NCI-H2196 treated with DMSO at 0.1 percent for 48 hours (cell line): ENCODE measurements around the gene PAIP1.
A peak's percentile ranks its signal among the peaks of the same experiment; 100 is the strongest.
"Not testable (repeated sequence)": the region's sequence is repeated elsewhere in the genome, so short reads cannot be mapped to it uniquely, and the experiment has no call there.

ENCODE experiments used
- DNase-seq: peaks from one replicate; lab custom pipeline; 2025; ENCODE audit not compliant: unreplicated experiment; lab: John Stamatoyannopoulos, UW

The PAIP1 gene

GRCh38 chr5:43520615-43521014 lies 36.3 kb downstream of the PAIP1 start:
- no peak for DNase-seq

- no peak for DNase-seq
Observed at GRCh38 chr5:43515678-43516048, 41.2 kb downstream of the PAIP1 start.

- DNase-seq = peak; percentile 99
Observed at GRCh38 chr5:43514816-43515677, 41.8 kb downstream of the PAIP1 start, which contains the start of gene C5orf34. Gene C5orf34 (minus strand): TSS chr5:43515148. CDS start chr5:43509339, 5,809 bp downstream.

- no peak for DNase-seq
Observed at GRCh38 chr5:43514471-43514815, 42.4 kb downstream of the PAIP1 start.

- DNase-seq = no peak
Observed at GRCh38 chr5:43514025-43514424, 42.9 kb downstream of the PAIP1 start.

- not testable (repeated sequence) for DNase-seq
Observed at GRCh38 chr5:43511062-43511461, 45.8 kb downstream of the PAIP1 start.

GRCh38 chr5:43498581-43498980 lies 58.3 kb downstream of the PAIP1 start:
- DNase-seq = no peak

GRCh38 chr5:43497311-43498104 lies 59.4 kb downstream of the PAIP1 start:
- no peak for DNase-seq

- no peak for DNase-seq
Observed at GRCh38 chr5:43491326-43491725, 65.6 kb downstream of the PAIP1 start.

- DNase-seq = no peak
Observed at GRCh38 chr5:43486353-43486752, 70.5 kb downstream of the PAIP1 start.

GRCh38 chr5:43485406-43485805 lies 71.5 kb downstream of the PAIP1 start:
- no peak for DNase-seq

GRCh38 chr5:43484106-43484849 lies 72.6 kb downstream of the PAIP1 start:
- DNase-seq = peak; percentile 74

- DNase-seq = peak; percentile 94
Observed at GRCh38 chr5:43483298-43484105, 73.4 kb downstream of the PAIP1 start, which contains the start of gene TMEM267. Gene TMEM267 (minus strand): TSS chr5:43483865. CDS start chr5:43453969, 29,896 bp downstream.

- no peak for DNase-seq
Observed at GRCh38 chr5:43482490-43483297, 74.2 kb downstream of the PAIP1 start.
